Hematopoietic multipotent progenitor cell treated with erythropoietin and hydrocortisone succinate and interleukin-3 and kit ligand, for 8 days (in vitro differentiated cells): ENCODE results near the gene FGF18.
"Not testable (repeated sequence)": the region's sequence is repeated elsewhere in the genome, so short reads cannot be mapped to it uniquely, and the experiment has no call there.

Source experiments
- DNase-seq: peaks from one replicate; pipeline ENCODE4 v3.0.0-alpha.2; 2015

The FGF18 gene

GRCh38 chr5:171476701-171477100 lies 57.3 kb downstream of the FGF18 start:
- no peak for DNase-seq

GRCh38 chr5:171477101-171477500 lies 57.7 kb downstream of the FGF18 start:
- DNase-seq: peak; percentile 91

DNA sequence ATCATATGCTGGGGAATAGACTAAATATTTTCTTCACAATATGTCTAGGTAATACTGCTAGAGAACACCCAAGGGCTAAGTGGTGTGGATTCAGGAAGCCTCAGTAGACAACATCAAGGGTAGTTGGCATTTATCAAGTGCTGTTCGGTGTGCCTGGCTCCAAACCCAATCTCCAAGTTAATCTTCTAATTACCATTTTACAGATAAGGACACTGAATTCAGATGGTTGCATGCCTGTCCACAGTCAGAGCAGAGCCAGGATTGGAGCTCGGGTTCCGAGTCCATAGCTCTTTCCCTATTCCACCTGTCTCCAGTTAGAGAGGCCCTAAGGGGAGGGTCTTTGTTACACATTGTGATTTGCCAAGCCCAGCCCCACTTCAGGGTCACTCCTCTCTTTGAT lies 58.2 kb downstream of the FGF18 start:
- no peak for DNase-seq

- DNase-seq: no peak
Observed at GRCh38 chr5:171478946-171479775, 59.7 kb downstream of the FGF18 start.

DNA sequence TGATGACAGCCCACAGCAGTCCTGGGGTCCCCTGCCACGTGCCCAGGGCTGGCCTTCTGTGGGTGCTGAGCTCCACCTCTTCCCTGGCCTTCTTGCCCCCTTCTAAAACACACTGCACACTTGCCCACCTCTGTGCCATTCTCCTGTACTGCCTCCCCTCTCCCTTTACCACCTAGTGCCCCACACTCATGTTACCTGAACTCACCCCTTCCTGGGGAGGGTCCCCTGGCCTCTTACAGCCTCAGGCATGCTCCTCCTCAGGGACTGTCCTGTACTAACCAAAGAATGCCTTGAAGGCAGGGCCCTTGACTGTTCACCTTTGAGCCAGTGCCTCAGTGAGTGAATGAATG lies 60.3 kb downstream of the FGF18 start:
- no peak for DNase-seq

- no peak for DNase-seq
Observed at GRCh38 chr5:171480239-171480638, 60.8 kb downstream of the FGF18 start.

- no peak for DNase-seq
Observed at GRCh38 chr5:171481571-171482433, 62.4 kb downstream of the FGF18 start.

DNA sequence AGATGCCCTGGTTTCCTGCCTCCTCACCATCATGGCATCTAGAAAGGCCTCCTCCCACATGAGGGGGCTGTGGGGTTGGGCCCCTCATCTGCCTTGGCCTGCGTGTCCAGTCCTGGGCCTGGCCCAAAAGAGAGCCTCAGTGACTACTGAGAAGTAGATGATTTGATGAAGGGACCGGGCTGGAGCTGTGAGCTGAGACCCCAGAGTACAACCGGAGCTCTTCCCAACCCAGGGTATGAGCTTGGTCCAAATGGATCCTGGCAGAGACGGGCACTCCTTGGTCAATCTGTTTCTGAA lies 62.9 kb downstream of the FGF18 start:
- DNase-seq: no peak

DNA sequence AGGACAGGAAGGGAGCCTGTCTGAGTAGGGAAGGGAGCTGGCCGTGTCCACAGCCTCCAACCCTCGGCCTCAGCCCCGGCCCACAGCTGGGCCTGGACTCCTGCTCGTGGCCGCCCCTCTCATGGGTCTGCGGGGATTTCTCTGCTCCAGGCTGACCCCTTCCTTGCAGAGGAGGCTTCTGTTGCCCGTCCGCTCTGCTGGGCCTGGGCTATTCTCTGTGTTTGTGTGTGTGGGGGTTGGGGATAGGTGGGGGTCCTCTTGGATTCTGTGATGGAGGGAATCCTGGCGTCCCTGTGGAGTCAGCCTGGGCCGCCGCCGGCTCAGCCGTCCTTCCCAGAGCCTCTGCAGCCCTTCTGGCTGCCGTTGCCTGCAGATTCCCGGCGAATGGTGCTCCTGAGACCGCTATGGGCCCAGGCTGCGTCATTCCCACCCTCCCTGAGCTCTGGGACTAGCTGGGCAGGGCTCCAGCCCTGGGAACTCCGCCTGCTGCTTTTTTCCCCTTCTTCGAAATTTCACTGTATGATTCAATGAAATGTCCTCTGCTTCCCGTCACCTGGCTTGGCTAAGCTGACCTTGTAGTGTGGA lies 64.2 kb downstream of the FGF18 start:
- DNase-seq: no peak

DNA sequence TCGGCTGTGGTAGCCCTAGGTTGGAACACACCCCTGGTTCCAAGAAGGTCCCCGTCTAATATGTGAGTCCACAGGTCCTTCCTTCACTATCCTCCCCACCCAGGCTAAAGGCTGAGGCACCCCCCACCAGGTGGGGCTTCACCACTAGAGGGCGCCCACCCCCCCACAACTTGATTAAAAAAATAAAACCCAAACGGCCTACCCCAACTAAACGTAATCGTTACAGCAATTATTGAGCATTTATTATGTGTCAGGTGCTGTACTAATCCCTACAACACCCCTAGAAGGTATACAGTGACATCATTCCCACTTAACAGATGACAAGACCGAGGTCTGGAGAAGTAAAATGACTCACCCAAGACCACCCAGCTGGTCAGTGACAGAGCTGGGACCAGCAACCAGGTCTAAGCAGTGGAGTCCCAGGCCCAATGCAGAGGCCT lies 65.0 kb downstream of the FGF18 start:
- DNase-seq: peak; percentile 38

- DNase-seq: no peak
Observed at GRCh38 chr5:171485668-171486067, 66.2 kb downstream of the FGF18 start.

DNA sequence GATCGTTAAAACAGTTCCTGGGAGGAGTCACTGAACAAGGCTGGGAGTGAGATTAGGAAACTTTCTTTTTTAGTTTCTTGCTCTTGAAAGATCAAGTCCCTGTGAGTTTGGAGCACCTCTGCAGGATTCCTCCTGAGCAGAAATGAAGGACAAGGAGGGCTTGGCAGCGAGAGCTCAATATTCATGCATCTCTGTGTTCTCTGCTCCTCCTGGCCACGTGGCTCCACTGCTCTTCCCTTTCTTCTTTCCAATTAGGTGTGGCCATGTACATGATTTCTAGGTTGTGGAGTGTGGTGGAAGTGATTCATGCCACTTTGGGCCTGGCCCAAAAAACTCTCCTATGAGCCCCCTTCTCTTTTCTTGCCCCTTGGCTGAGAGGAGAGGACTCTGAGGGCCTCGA lies 67.2 kb downstream of the FGF18 start:
- no peak for DNase-seq

- no peak for DNase-seq
Observed at GRCh38 chr5:171488876-171489275, 69.4 kb downstream of the FGF18 start.

DNA sequence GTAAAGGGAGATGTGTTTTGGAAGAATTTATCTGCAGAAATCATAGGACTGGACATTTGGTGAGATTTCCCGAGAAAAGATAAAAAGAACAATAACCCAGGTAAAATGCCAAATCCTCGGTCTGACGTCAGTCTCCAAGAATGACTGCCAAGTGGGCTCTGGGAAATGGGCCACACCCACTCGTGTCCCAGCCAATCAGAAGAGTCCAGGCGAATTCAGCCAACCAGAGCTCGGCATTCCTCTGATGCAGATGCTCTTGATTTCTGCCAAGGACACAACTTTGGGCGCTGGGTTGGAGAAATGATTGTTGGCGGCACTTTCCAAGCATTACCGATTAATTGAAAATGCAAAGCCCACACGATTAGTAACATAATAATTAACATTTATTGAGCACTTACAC lies 73.3 kb downstream of the FGF18 start:
- DNase-seq: no peak

DNA sequence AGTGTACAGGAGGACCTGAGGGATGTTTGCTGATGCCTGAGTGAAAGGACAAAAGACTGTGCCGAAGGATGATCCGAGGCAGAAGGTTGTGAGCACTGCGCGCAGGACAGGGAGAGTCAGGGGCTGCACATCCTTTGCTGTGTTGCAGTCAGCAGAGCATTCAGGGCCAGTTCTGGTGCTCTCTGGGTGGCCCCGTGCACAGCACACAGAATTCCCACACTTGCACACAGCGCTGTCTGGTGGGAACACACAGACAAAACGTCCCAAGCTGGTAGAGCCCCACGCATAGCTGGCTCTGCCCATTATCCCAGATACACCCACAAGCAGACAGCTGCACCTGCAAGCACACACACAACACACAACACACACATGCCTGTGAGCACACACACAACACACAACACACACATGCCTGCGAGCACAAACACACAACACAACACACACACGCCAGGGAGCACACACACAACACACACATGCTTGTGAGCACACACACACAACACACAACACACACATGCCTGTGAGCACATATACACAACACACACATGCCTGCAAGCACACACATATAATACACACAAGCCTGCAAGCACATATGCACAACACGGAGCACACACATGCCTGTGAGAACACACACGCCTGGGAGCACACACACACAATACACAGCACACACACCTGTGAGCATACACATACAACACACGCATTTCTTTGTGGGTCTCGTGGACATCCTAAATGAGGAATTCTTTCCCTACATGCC lies 74.4 kb downstream of the FGF18 start:
- no peak for DNase-seq

GRCh38 chr5:171494452-171495121 lies 75.1 kb downstream of the FGF18 start:
- peak; percentile 83 for DNase-seq

- DNase-seq: no peak
Observed at GRCh38 chr5:171495122-171495700, 75.8 kb downstream of the FGF18 start.

DNA sequence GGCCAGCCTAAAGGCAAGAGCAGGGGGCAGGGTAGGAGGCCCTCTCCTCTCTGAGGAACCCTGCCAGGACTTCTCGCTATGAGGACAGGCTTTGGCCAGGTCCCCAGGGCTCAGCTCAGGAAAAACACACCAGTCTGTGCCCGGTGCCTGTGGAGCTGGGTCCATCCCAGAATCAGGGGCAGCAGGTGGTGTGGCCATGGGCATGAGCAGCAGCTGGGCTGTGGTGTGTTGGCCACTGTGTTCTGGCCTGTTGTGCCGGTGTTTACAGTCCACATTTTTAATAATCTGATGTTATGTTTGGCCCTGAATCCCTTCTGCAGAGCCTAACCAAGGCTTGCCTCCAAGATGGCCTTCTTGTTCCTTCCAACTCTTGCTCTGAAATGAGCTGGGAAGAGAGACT lies 77.0 kb downstream of the FGF18 start:
- DNase-seq: no peak

DNA sequence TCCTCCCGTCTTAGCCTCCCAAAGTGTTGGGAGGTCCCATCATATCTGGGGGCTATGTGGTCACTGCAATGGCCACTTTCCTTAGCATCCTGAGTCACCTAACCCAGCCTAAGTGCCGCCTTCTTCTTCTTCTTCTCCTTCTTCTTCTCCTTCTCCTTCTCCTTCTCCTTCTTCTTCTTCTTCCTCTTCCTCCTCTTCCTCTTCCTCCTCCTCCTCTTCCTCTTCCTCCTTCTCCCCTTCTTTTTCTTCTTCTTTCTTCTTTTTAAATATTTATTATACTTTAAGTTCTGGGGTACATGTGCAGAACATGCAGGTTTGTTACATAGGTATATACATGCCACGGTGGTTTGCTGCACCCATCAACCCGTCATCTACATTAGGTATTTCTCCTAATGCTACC lies 78.0 kb downstream of the FGF18 start:
- not testable (repeated sequence) for DNase-seq

DNA sequence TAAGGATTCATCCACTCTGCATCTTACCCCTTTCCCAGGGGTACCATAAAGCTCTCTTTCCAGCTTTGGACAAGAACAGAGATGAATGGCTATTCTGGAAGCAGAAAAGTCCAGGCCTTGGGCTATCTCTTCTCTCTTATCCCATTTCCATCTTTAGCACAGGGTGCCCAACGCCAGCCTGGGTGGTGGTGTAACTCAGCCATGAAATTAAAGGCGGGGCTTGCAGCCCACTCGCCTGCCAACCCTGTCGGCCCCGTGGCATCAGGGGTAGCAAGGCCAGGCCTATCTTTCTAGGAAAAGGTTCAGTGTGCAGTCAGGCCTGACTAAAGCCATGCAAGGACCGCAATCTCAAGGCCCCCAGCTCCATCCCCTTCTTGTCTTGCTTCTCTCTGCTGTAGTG lies 78.7 kb downstream of the FGF18 start:
- no peak for DNase-seq

DNA sequence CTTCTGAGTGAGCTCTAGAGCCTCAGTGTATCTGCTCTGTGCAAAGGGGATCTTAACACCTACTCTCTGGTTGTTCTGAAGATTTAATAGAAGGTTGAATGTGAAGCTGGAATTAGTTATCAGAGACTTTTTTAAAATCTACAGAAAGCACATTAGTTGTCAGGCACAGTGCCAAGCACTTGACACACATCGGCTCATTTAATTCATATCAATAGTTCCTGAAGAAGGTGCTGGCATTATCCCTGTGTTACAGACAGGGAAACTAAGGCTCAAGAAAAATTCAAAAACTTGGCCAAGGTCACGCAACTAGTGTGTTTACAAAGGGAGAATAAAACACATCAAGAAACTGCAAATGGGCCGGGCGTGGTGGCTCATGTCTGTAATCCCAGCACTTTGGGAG lies 80.2 kb downstream of the FGF18 start:
- DNase-seq: peak; percentile 93

GRCh38 chr5:171505473-171506043 lies 86.1 kb downstream of the FGF18 start:
- DNase-seq: no peak
